Astrocyte (in vitro differentiated cells and primary cell): ENCODE measurements around the gene LITAF. TPM values are rescaled to one million over a fixed set of nuclear protein-coding genes. Genes with fewer than 3 reads are reported as not detected.

Source experiments
- DNase-seq: peaks from one replicate; pipeline ENCODE4 v3.0.0-alpha.2; 2010; ENCODE audit warnings: low read depth
- FAIRE-seq: peaks from 2 replicates; lab custom pipeline; 2011; peaks lifted over from hg19 to GRCh38; lab: Jason Lieb, UNC
- H2AFZ ChIP-seq: 2 replicates; pipeline ENCODE4 v1.6.0; 2012; ENCODE audit warnings: low read depth, low read length, inconsistent platforms
- H3K27ac ChIP-seq: 2 replicates; pipeline ENCODE4 v1.5.1; 2011; ENCODE audit warnings: low read depth, low read length, inconsistent platforms
- H3K27me3 ChIP-seq: 2 replicates; pipeline ENCODE4 v1.6.0; 2011; ENCODE audit warnings: low read length, inconsistent platforms; ENCODE audit not compliant: insufficient read depth
- H3K36me3 ChIP-seq: 2 replicates; pipeline ENCODE4 v1.5.1; 2011; ENCODE audit warnings: low read length, inconsistent platforms; ENCODE audit not compliant: insufficient read depth
- H3K4me1 ChIP-seq: 2 replicates; pipeline ENCODE4 v1.5.1; 2011; ENCODE audit warnings: low read length, inconsistent platforms; ENCODE audit not compliant: insufficient read depth
- H3K4me2 ChIP-seq: 2 replicates; pipeline ENCODE4 v1.6.0; 2012; ENCODE audit warnings: low read length, inconsistent platforms
- H3K4me3 ChIP-seq: 2 replicates; pipeline ENCODE4 v1.5.1; 2011; ENCODE audit warnings: low read depth, mild to moderate bottlenecking, low read length, inconsistent platforms; ENCODE audit not compliant: insufficient read depth
- H3K79me2 ChIP-seq: 2 replicates; pipeline ENCODE4 v1.6.0; 2012; ENCODE audit warnings: mild to moderate bottlenecking, low read length, inconsistent platforms; ENCODE audit not compliant: insufficient read depth
- H3K9ac ChIP-seq: 2 replicates; pipeline ENCODE4 v1.6.0; 2012; ENCODE audit warnings: mild to moderate bottlenecking, low read length, inconsistent platforms
- H3K9me3 ChIP-seq: 2 replicates; pipeline ENCODE4 v1.5.1; 2012; ENCODE audit warnings: low read depth, mild to moderate bottlenecking, low read length, inconsistent platforms; ENCODE audit not compliant: insufficient read depth
- H4K20me1 ChIP-seq: 2 replicates; pipeline ENCODE4 v1.6.0; 2012; ENCODE audit warnings: low read length, inconsistent platforms; ENCODE audit not compliant: insufficient read depth
- H3K27ac Mint-ChIP-seq: one replicate; pipeline ENCODE4 v1.8.0; 2021; ENCODE audit warnings: mild to moderate bottlenecking, mixed read lengths; ENCODE audit not compliant: unreplicated experiment
- H3K27me3 Mint-ChIP-seq: one replicate; pipeline ENCODE4 v1.8.0; 2021; ENCODE audit warnings: low read depth, mixed read lengths; ENCODE audit not compliant: unreplicated experiment
- H3K36me3 Mint-ChIP-seq: one replicate; pipeline ENCODE4 v1.8.0; 2021; ENCODE audit warnings: low read depth, mixed read lengths; ENCODE audit not compliant: unreplicated experiment
- H3K4me1 Mint-ChIP-seq: one replicate; pipeline ENCODE4 v1.8.0; 2021; ENCODE audit warnings: low read depth, mixed read lengths; ENCODE audit not compliant: unreplicated experiment
- H3K4me3 Mint-ChIP-seq: one replicate; pipeline ENCODE4 v1.8.0; 2021; ENCODE audit warnings: mild to moderate bottlenecking, moderate library complexity, mixed read lengths; ENCODE audit not compliant: unreplicated experiment
- H3K9me3 Mint-ChIP-seq: one replicate; pipeline ENCODE4 v1.8.0; 2021; ENCODE audit warnings: mild to moderate bottlenecking, mixed read lengths; ENCODE audit not compliant: unreplicated experiment
- CTCF ChIP-seq: IDR thresholded peaks from 2 replicates; pipeline ENCODE4 v1.5.1; 2011; ENCODE audit warnings: low read depth, mild to moderate bottlenecking, inconsistent platforms, low read length, moderate library complexity; ENCODE audit not compliant: insufficient read depth
- EZH2 ChIP-seq: IDR thresholded peaks from 2 replicates; pipeline ENCODE4 v1.6.1; 2012; ENCODE audit warnings: mild to moderate bottlenecking, low read length, inconsistent platforms; ENCODE audit not compliant: insufficient read depth
- total RNA-seq: library from RNA; stranded (reverse); gene quantifications from 2 replicates; pipeline ENCODE4 v1.2.1, GENCODE V29; 2021

Gene LITAF
- total RNA-seq, 1 donor from 2014 or later = 113 TPM

- H3K27ac ChIP-seq = no peak overlapping the region
- no peak overlapping the region for H3K9ac ChIP-seq
- no peaks in the 10 kb centered on the region for H3K9me3 ChIP-seq
- Mint-ChIP-seq H3K9me3 (peaks cover 1% of the 10 kb centered on the region), H3K4me3 (no peak overlapping the region), H3K36me3 (peaks cover 8% of the 10 kb centered on the region), H3K27me3 (peaks cover 6% of the 10 kb centered on the region), H3K4me1 (peaks cover 13% of the 10 kb centered on the region), H3K27ac (no peak overlapping the region)
- no peaks in the 10 kb centered on the region for H4K20me1 ChIP-seq
- H3K4me2 ChIP-seq = no peak overlapping the region
- H3K36me3 ChIP-seq = no peaks in the 10 kb centered on the region
- H2AFZ ChIP-seq = no peak overlapping the region
- peaks cover 6% of the 10 kb centered on the region for H3K4me1 ChIP-seq
- DNase-seq (no peak), FAIRE-seq (no peak)
- no peak overlapping the region for H3K4me3 ChIP-seq
- no peaks in the 10 kb centered on the region for H3K79me2 ChIP-seq
- TF ChIP-seq CTCF (no peak), EZH2 (no peak)
- H3K27me3 ChIP-seq = no peaks in the 10 kb centered on the region
Observed at GRCh38 chr16:11542069-11542744, 44.5 kb downstream of the LITAF start.

- TF ChIP-seq CTCF (no peak), EZH2 (no peak)
- Histone ChIP-seq H3K79me2 (no peaks in the 10 kb centered on the region), H3K4me3 (no peak overlapping the region), H3K27ac (no peak overlapping the region), H3K9ac (no peak overlapping the region), H2AFZ (no peak overlapping the region), H4K20me1 (no peaks in the 10 kb centered on the region), H3K36me3 (no peaks in the 10 kb centered on the region), H3K4me1 (no peaks in the 10 kb centered on the region), H3K9me3 (no peaks in the 10 kb centered on the region), H3K27me3 (no peaks in the 10 kb centered on the region), H3K4me2 (no peak overlapping the region)
- peaks cover 9% of the 10 kb centered on the region for H3K27me3 Mint-ChIP-seq
- DNase-seq = no peak
- H3K9me3 Mint-ChIP-seq = no peaks in the 10 kb centered on the region
- H3K4me1 Mint-ChIP-seq = peaks cover 4% of the 10 kb centered on the region
- peaks cover 4% of the 10 kb centered on the region for H3K36me3 Mint-ChIP-seq
- H3K27ac Mint-ChIP-seq = no peak overlapping the region
- FAIRE-seq = no peak
- no peak overlapping the region for H3K4me3 Mint-ChIP-seq
Observed at GRCh38 chr16:11539641-11540050, 47.1 kb downstream of the LITAF start.

- H3K36me3 Mint-ChIP-seq = peaks cover 2% of the 10 kb centered on the region
- Histone ChIP-seq H3K27ac (no peak overlapping the region), H3K79me2 (no peaks in the 10 kb centered on the region), H3K4me2 (no peak overlapping the region), H4K20me1 (no peaks in the 10 kb centered on the region), H3K9me3 (no peaks in the 10 kb centered on the region), H3K4me1 (no peaks in the 10 kb centered on the region), H3K4me3 (no peak overlapping the region), H3K36me3 (no peaks in the 10 kb centered on the region), H2AFZ (no peak overlapping the region), H3K27me3 (no peaks in the 10 kb centered on the region), H3K9ac (no peak overlapping the region)
- no peak for DNase-seq
- FAIRE-seq = no peak
- H3K4me1 Mint-ChIP-seq = peaks cover 3% of the 10 kb centered on the region
- H3K9me3 Mint-ChIP-seq = no peaks in the 10 kb centered on the region
- H3K4me3 Mint-ChIP-seq = peak overlapping the region; percentile 45
- H3K27ac Mint-ChIP-seq = no peak overlapping the region
- TF ChIP-seq CTCF (no peak), EZH2 (no peak)
- H3K27me3 Mint-ChIP-seq = peaks cover 13% of the 10 kb centered on the region
Observed at GRCh38 chr16:11538880-11539279, 47.8 kb downstream of the LITAF start.
